B cell (primary cell): ENCODE results near the gene CTCF. TPM values are rescaled to one million over a fixed set of nuclear protein-coding genes. Genes with fewer than 3 reads are reported as not detected.

Source experiments
- ATAC-seq: fragments of 200-7000 bp; cut with Tn5 transposase; one replicate; pipeline ENCODE4 v1.10.0; 2021; ENCODE audit warnings: low read depth, mild to moderate bottlenecking, moderate number of reproducible peaks, moderate library complexity
- CTCF ChIA-PET: fragments of 350-600 bp; sonication (Branson Sonifier 250); formaldehyde crosslinking; loops from one replicate; lab custom pipeline; 2021; ENCODE audit warnings: antibody characterized with exemption, inconsistent platforms; lab: Charles Lee
- POLR2A ChIA-PET: fragments of 350-600 bp; sonication (Branson Sonifier 250); formaldehyde crosslinking; loops from one replicate; lab custom pipeline; 2021; ENCODE audit warnings: antibody characterized with exemption; lab: Charles Lee
- DNase-seq: peaks from one replicate; pipeline ENCODE4 v3.0.0; 2013
- H2AFZ ChIP-seq: 2 replicates; pipeline ENCODE4 v1.6.1; 2012; ENCODE audit warnings: mild to moderate bottlenecking, low read depth, low read length; ENCODE audit not compliant: insufficient read depth, poor library complexity, severe bottlenecking
- H3K27ac ChIP-seq, 2 donors: 1 replicate in 1 of 2; 2 replicates in 1 of 2; pipeline ENCODE4 v1.5.1; 2012 to 2013; ENCODE audit warnings: low read length in 2 of 2, mild to moderate bottlenecking in 2 of 2, moderate library complexity in 1 of 2
- H3K27me3 ChIP-seq, 4 experiments: fragments of 200-600 bp in 1 of 4; sonication (generic) in 1 of 4; replicated peaks in 1 of 4; 1 replicate in 2 of 4; 2 replicates in 2 of 4; pipeline versions ENCODE4 v1.6.1 to v1.7.0; 2013 to 2016; ENCODE audit warnings: low read length in 3 of 4, mild to moderate bottlenecking in 2 of 4, mixed read lengths in 1 of 4, moderate library complexity in 1 of 4; ENCODE audit not compliant: insufficient read depth in 4 of 4, control insufficient read depth in 3 of 4; ENCODE audit errors: control extremely low read depth in 1 of 4
- H3K36me3 ChIP-seq, 2 experiments: replicated peaks in 1 of 2; 1 replicate in 1 of 2; 2 replicates in 1 of 2; pipeline versions ENCODE4 v1.6.1 to v1.7.1; 2013; ENCODE audit warnings: low read length in 1 of 2; ENCODE audit not compliant: insufficient read depth in 2 of 2, control insufficient read depth in 1 of 2; ENCODE audit errors: control extremely low read depth in 1 of 2, extremely low read depth in 1 of 2
- H3K4me1 ChIP-seq, 2 donors: fragments of 200-600 bp in 1 of 2; sonication (generic) in 1 of 2; 1 replicate in 1 of 2; 2 replicates in 1 of 2; pipeline versions ENCODE4 v1.5.1 to v1.6.1; 2013 to 2017; ENCODE audit warnings: low read length in 2 of 2; ENCODE audit not compliant: control insufficient read depth in 2 of 2, insufficient read depth in 2 of 2
- H3K4me2 ChIP-seq: replicated peaks from 2 replicates; pipeline ENCODE3; 2012; ENCODE audit warnings: mild to moderate bottlenecking, low read depth, low read length; ENCODE audit not compliant: poor library complexity, severe bottlenecking
- H3K4me3 ChIP-seq, 5 experiments: fragments of 200-600 bp in 1 of 5; sonication (generic) in 1 of 5; 1 replicate in 3 of 5; 2 replicates in 2 of 5; pipeline versions ENCODE4 v1.5.1 to v1.7.0; 2011 to 2016; ENCODE audit warnings: low read length in 4 of 5, mild to moderate bottlenecking in 4 of 5, low read depth in 2 of 5, control low read depth in 1 of 5, moderate library complexity in 1 of 5; ENCODE audit not compliant: insufficient read depth in 1 of 5; ENCODE audit errors: control extremely low read depth in 1 of 5, extremely low read depth in 1 of 5
- H3K79me2 ChIP-seq: fragments of 200-600 bp; sonication (generic); one replicate; pipeline ENCODE4 v1.6.0; 2016; ENCODE audit warnings: low read length; ENCODE audit not compliant: control insufficient read depth, insufficient read depth
- H3K9ac ChIP-seq: fragments of 200-600 bp; sonication (generic); 2 replicates; pipeline ENCODE4 v1.6.1; 2017; ENCODE audit warnings: mild to moderate bottlenecking, low read length, moderate library complexity
- H3K9me3 ChIP-seq, 3 donors: one replicate each; pipeline versions ENCODE4 v1.6.1 to v1.7.1; 2013; ENCODE audit warnings: low read length in 2 of 3; ENCODE audit not compliant: control insufficient read depth in 2 of 3, insufficient read depth in 1 of 3; ENCODE audit errors: control extremely low read depth in 1 of 3
- H4K20me1 ChIP-seq: 2 replicates; pipeline ENCODE4 v1.6.0; 2012; ENCODE audit warnings: mild to moderate bottlenecking, low read length; ENCODE audit not compliant: insufficient read depth, control insufficient read depth, poor library complexity, severe bottlenecking
- H3K27ac Mint-ChIP-seq: one replicate; pipeline ENCODE4 v1.8.0; 2021; ENCODE audit warnings: mixed read lengths
- H3K27me3 Mint-ChIP-seq: one replicate; pipeline ENCODE4 v1.8.0; 2021; ENCODE audit warnings: mixed read lengths
- H3K4me1 Mint-ChIP-seq: one replicate; pipeline ENCODE4 v1.8.0; 2021; ENCODE audit warnings: mixed read lengths
- H3K4me3 Mint-ChIP-seq: one replicate; pipeline ENCODE4 v1.8.0; 2021; ENCODE audit warnings: mixed read lengths
- H3K9me3 Mint-ChIP-seq: one replicate; pipeline ENCODE4 v1.8.0; 2022; ENCODE audit warnings: mixed read lengths; ENCODE audit not compliant: insufficient read depth
- EZH2 ChIP-seq: IDR thresholded peaks from 2 replicates; pipeline ENCODE4 v1.6.1; 2012; ENCODE audit warnings: borderline replicate concordance, low read depth, mild to moderate bottlenecking, moderate library complexity, low read length; ENCODE audit not compliant: insufficient read depth, poor library complexity, severe bottlenecking
- WGBS: methylation state at CpG from one replicate; pipeline ENCODE4 v1.1.5; 2013; ENCODE audit warnings: missing lambda C conversion rate; ENCODE audit not compliant: insufficient coverage; 5-methylcytosine and 5-hydroxymethylcytosine counted together
- intact Hi-C: fragments of 100-400 bp; cut with micrococcal nuclease; formaldehyde crosslinking; loops from one replicate; pipeline ENCODE4 v1.10.0; 2022
- polyA plus RNA-seq: library from polyadenylated mRNA; depleted of rRNA; stranded (reverse); fragments of >200 nt; gene quantifications from 2 replicates; pipeline ENCODE4 v1.2.3, GENCODE V29; 2012
- total RNA-seq, 2 donors: library from RNA; stranded (reverse); fragments of 120-200 nt in 1 of 2; gene quantifications; 1 replicate in 1 of 2; 2 replicates in 1 of 2; pipeline versions ENCODE4 v1.2.3 to v1.2.4, GENCODE V29; 2013 to 2022
- TF ChIP-seq, protein P1 (sequence below): fragments of 200-600 bp; IDR thresholded peaks from one replicate; pipeline ENCODE4 v1.8.0; 2022; ENCODE audit warnings: antibody characterized with exemption, mild to moderate bottlenecking

The CTCF gene
- total and polyA plus RNA-seq, 2 donors (not counting 1 experiment from before 2014, with no cell fraction given), result 42.7 to 78.4 TPM

DNA sequence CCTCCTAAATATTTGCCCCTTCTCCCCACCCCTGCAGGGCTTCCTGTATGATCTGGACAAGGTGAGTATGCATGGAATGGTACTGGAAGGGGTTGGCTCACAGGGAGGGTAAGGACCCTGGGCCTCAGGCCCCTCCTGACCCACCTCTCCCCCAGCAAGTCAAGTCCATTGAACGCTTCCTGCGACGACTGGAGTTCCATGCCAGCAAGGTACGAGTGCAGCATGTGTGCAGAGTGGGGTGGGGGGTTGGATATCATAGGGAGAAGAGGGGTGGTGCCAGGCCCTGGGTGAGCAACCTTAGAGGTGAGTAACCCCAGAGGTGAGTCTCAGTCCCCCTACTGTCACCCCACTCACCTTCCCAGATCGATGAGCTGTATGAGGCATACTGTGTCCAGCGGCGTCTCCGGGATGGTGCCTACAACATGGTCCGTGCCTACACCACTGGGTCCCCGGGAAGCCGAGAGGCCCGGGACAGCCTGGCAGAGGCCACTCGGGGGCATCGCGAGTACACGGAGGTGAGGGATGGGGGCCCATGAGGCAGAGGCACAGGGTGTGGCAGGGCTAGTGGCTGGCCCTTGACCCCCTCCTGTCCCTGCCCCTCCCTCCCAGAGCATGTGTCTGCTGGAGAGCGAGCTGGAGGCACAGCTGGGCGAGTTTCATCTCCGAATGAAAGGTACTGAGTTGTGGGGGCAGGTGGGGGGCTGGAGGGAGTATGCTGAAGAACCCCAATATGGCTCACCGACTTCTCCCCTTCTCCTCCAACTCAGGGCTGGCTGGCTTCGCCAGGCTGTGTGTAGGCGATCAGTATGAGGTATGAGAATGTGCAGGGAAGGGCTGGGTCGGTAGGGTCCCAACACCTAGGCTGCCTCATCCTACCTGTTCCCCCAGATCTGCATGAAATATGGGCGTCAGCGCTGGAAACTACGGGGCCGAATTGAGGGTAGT is 22.4 kb upstream of the CTCF start:
- Mint-ChIP-seq H3K27me3 (no peaks in the 10 kb centered on the region), H3K9me3 (no peaks in the 10 kb centered on the region), H3K4me3 (peak overlapping the region; percentile 78), H3K27ac (peak overlapping the region; percentile 89), H3K4me1 (peaks cover 78% of the 10 kb centered on the region)
- Histone ChIP-seq H3K79me2 (peaks cover 44% of the 10 kb centered on the region), H3K27me3 (no peaks in the 10 kb centered on the region), H4K20me1 (peaks cover 82% of the 10 kb centered on the region), H3K4me3 (no peak overlapping the region), H3K36me3 (peaks cover 3 to 64% of the 10 kb centered on the region in 2 experiments), H2AFZ (no peak overlapping the region), H3K4me1 (peaks cover 69 to 80% of the 10 kb centered on the region in 2 donors), H3K4me2 (no peak overlapping the region), H3K9ac (no peak overlapping the region), H3K27ac (peak overlapping the region in 1 of 2 donors; percentile 97), H3K9me3 (no peaks in the 10 kb centered on the region)
- POLR2A ChIA-PET, result interaction anchor here (0.6 to 6.3 kb wide), 4 partner anchors 13 to 125 kb away, joined by 3 to 76 read pairs (median 6); partner anchors contain the start of gene RIPOR1
- no peak for ATAC-seq
- no peak for TF ChIP-seq EZH2
- TF ChIP-seq, protein P1, sequence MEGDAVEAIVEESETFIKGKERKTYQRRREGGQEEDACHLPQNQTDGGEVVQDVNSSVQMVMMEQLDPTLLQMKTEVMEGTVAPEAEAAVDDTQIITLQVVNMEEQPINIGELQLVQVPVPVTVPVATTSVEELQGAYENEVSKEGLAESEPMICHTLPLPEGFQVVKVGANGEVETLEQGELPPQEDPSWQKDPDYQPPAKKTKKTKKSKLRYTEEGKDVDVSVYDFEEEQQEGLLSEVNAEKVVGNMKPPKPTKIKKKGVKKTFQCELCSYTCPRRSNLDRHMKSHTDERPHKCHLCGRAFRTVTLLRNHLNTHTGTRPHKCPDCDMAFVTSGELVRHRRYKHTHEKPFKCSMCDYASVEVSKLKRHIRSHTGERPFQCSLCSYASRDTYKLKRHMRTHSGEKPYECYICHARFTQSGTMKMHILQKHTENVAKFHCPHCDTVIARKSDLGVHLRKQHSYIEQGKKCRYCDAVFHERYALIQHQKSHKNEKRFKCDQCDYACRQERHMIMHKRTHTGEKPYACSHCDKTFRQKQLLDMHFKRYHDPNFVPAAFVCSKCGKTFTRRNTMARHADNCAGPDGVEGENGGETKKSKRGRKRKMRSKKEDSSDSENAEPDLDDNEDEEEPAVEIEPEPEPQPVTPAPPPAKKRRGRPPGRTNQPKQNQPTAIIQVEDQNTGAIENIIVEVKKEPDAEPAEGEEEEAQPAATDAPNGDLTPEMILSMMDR, result no peak
- DNase-seq, result peak; percentile 36
- CTCF ChIA-PET, result interaction anchor here (1.0 to 12.8 kb wide), 5 partner anchors 6 to 128 kb away, joined by 3 to 178 read pairs (median 22); partner anchors contain the start of gene CTCF
- 90% methylated on average over 9 of the region's 27 CpGs for WGBS
- intact Hi-C loops, result loop anchor here (10.0 kb wide), 1 partner anchor 545 kb away; the partner anchor contains the start of gene NFATC3
